IMR-90 (cell line): ENCODE data around the gene MVP. TPM values are rescaled to one million over a fixed set of nuclear protein-coding genes. Genes with fewer than 3 reads are reported as not detected.

Experiments
- ATAC-seq: fragments of 200-7000 bp; cut with Tn5 transposase; 2 replicates; pipeline ENCODE4 v1.9.1; 2020; ENCODE audit warnings: low read depth, mild to moderate bottlenecking, moderate library complexity
- BruUV-seq: library from RNA; stranded (reverse); fragments of 400-500 nt; replicated peaks from 2 replicates; lab custom pipeline; 2021; lab: Mats Ljungman, UMichigan
- CTCF ChIA-PET: fragments of 300-600 bp; formaldehyde crosslinking; extraction: SDS; loops from one replicate; lab custom pipeline; 2021; ENCODE audit warnings: antibody characterized with exemption; lab: Yijun Ruan, JAX
- POLR2A ChIA-PET: fragments of 300-600 bp; sonication (Branson Sonifier 250); formaldehyde crosslinking; loops from one replicate; lab custom pipeline; 2022; ENCODE audit warnings: antibody characterized with exemption; ENCODE audit not compliant: unreplicated experiment; lab: Charles Lee
- DNase-seq: peaks from one replicate; pipeline ENCODE4 v3.0.0; 2013
- H2AFZ ChIP-seq: replicated peaks from 2 replicates; pipeline ENCODE3; 2013; ENCODE audit warnings: low read length, mild to moderate bottlenecking; ENCODE audit not compliant: poor library complexity
- H2AK5ac ChIP-seq: 2 replicates; pipeline ENCODE4 v1.6.1; 2013; ENCODE audit warnings: low read depth, low read length, inconsistent platforms
- H2AK9ac ChIP-seq: replicated peaks from 2 replicates; pipeline ENCODE3; 2013; ENCODE audit warnings: mild to moderate bottlenecking, low read depth, low read length, moderate library complexity; ENCODE audit not compliant: poor library complexity
- H2BK120ac ChIP-seq: 2 replicates; pipeline ENCODE4 v1.6.1; 2013; ENCODE audit warnings: low read depth, low read length, inconsistent platforms
- H2BK15ac ChIP-seq: 3 replicates; pipeline ENCODE4 v1.6.1; 2013; ENCODE audit warnings: low read depth, low read length, inconsistent platforms
- H2BK20ac ChIP-seq: 2 replicates; pipeline ENCODE4 v1.6.1; 2013; ENCODE audit warnings: low read depth, mild to moderate bottlenecking, inconsistent platforms, low read length, moderate library complexity
- H2BK5ac ChIP-seq: 2 replicates; pipeline ENCODE4 v1.6.1; 2013; ENCODE audit warnings: mild to moderate bottlenecking, low read depth, low read length, inconsistent platforms; ENCODE audit not compliant: poor library complexity, severe bottlenecking
- H3K14ac ChIP-seq: replicated peaks from 2 replicates; pipeline ENCODE4 v1.6.1; 2013; ENCODE audit warnings: low read depth, low read length, inconsistent platforms
- H3K18ac ChIP-seq: 2 replicates; pipeline ENCODE4 v1.6.1; 2013; ENCODE audit warnings: low read depth, low read length, control low read depth
- H3K23ac ChIP-seq: 2 replicates; pipeline ENCODE4 v1.6.1; 2013; ENCODE audit warnings: low read depth, low read length, inconsistent platforms
- H3K27ac ChIP-seq: 2 replicates; pipeline ENCODE4 v1.5.1; 2013; ENCODE audit warnings: mild to moderate bottlenecking, control low read depth, low read length; ENCODE audit not compliant: insufficient read depth
- H3K27me3 ChIP-seq: 2 replicates; pipeline ENCODE4 v1.6.1; 2013; ENCODE audit warnings: low read length; ENCODE audit not compliant: control insufficient read depth, insufficient read depth
- H3K36me3 ChIP-seq: 2 replicates; pipeline ENCODE4 v1.6.1; 2013; ENCODE audit warnings: low read length, mixed read lengths; ENCODE audit not compliant: control insufficient read depth, insufficient read depth
- H3K4ac ChIP-seq: 2 replicates; pipeline ENCODE4 v1.6.1; 2013; ENCODE audit warnings: low read depth, low read length, inconsistent platforms
- H3K4me1 ChIP-seq: 2 replicates; pipeline ENCODE4 v1.6.1; 2013; ENCODE audit warnings: low read length, mixed read lengths; ENCODE audit not compliant: control insufficient read depth, insufficient read depth
- H3K4me2 ChIP-seq: 2 replicates; pipeline ENCODE4 v1.6.1; 2013; ENCODE audit warnings: low read depth, mild to moderate bottlenecking, control low read depth, low read length, moderate library complexity
- H3K4me3 ChIP-seq: 2 replicates; pipeline ENCODE4 v1.5.1; 2013; ENCODE audit warnings: low read depth, mild to moderate bottlenecking, control low read depth, low read length, moderate library complexity; ENCODE audit not compliant: insufficient read depth
- H3K56ac ChIP-seq: 2 replicates; pipeline ENCODE4 v1.6.1; 2013; ENCODE audit warnings: low read length, inconsistent platforms; ENCODE audit not compliant: insufficient read depth; ENCODE audit errors: extremely low read depth
- H3K79me1 ChIP-seq, 2 experiments: 2 replicates each; pipeline ENCODE4 v1.6.1; 2013; ENCODE audit warnings: low read length in 2 of 2, inconsistent platforms in 1 of 2, low read depth in 1 of 2
- H3K9ac ChIP-seq: 2 replicates; pipeline ENCODE4 v1.6.1; 2013; ENCODE audit warnings: low read depth, low read length, control low read depth
- H3K9me1 ChIP-seq: 2 replicates; pipeline ENCODE4 v1.6.1; 2013; ENCODE audit warnings: low read length, inconsistent platforms; ENCODE audit not compliant: insufficient read depth
- H3K9me3 ChIP-seq: 2 replicates; pipeline ENCODE4 v1.6.1; 2013; ENCODE audit warnings: low read length; ENCODE audit not compliant: control insufficient read depth, insufficient read depth
- H4K20me1 ChIP-seq: 2 replicates; pipeline ENCODE4 v1.6.1; 2013; ENCODE audit warnings: low read length, inconsistent platforms; ENCODE audit not compliant: insufficient read depth
- H4K5ac ChIP-seq: 2 replicates; pipeline ENCODE4 v1.6.1; 2013; ENCODE audit warnings: mild to moderate bottlenecking, low read depth, low read length, control low read depth
- H4K8ac ChIP-seq, 2 experiments: 2 replicates each; pipeline ENCODE4 v1.6.1; 2013; ENCODE audit warnings: low read depth in 2 of 2, low read length in 2 of 2, control low read depth in 1 of 2, inconsistent platforms in 1 of 2
- H4K91ac ChIP-seq: 2 replicates; pipeline ENCODE4 v1.6.1; 2013; ENCODE audit warnings: low read depth, low read length, inconsistent platforms; ENCODE audit not compliant: insufficient read depth
- BHLHE40 ChIP-seq: fragments of 150-350 bp; IDR thresholded peaks from 2 replicates; pipeline ENCODE4 v1.6.1; 2016; ENCODE audit warnings: mild to moderate bottlenecking, low read depth, low read length
- CEBPB ChIP-seq: IDR thresholded peaks from 2 replicates; pipeline ENCODE4 v1.6.1; 2012; ENCODE audit warnings: low read depth, low read length, improper control_type of control experiment
- CHD1 ChIP-seq: IDR thresholded peaks from 2 replicates; pipeline ENCODE4 v1.6.1; 2012; ENCODE audit warnings: low read depth, low read length, improper control_type of control experiment
- ELK1 ChIP-seq: fragments of 150-350 bp; IDR thresholded peaks from 2 replicates; pipeline ENCODE4 v1.6.1; 2016; ENCODE audit warnings: low read depth, mild to moderate bottlenecking, low read length, moderate library complexity, borderline replicate concordance
- FOS ChIP-seq: fragments of 150-350 bp; IDR thresholded peaks from 2 replicates; pipeline ENCODE4 v1.6.1; 2016; ENCODE audit warnings: low read depth, low read length
- MAFK ChIP-seq: IDR thresholded peaks from 2 replicates; pipeline ENCODE4 v1.6.1; 2012; ENCODE audit warnings: low read depth, low read length, improper control_type of control experiment
- MAZ ChIP-seq: IDR thresholded peaks from 2 replicates; pipeline ENCODE4 v1.6.1; 2012; ENCODE audit warnings: low read depth, mild to moderate bottlenecking, low read length, improper control_type of control experiment, moderate library complexity, borderline replicate concordance
- MXI1 ChIP-seq: IDR thresholded peaks from 2 replicates; pipeline ENCODE4 v1.6.1; 2012; ENCODE audit warnings: low read depth, mild to moderate bottlenecking, low read length, moderate library complexity, borderline replicate concordance
- NFE2L2 ChIP-seq: fragments of 150-350 bp; IDR thresholded peaks from 2 replicates; pipeline ENCODE4 v1.6.1; 2016; ENCODE audit warnings: low read depth, mild to moderate bottlenecking, low read length
- POLR2A ChIP-seq: IDR thresholded peaks from 2 replicates; pipeline ENCODE4 v1.6.1; 2012; ENCODE audit warnings: mild to moderate bottlenecking, low read depth, low read length
- RAD21 ChIP-seq: IDR thresholded peaks from 2 replicates; pipeline ENCODE4 v1.6.1; 2012; ENCODE audit warnings: low read length, improper control_type of control experiment
- RCOR1 ChIP-seq: IDR thresholded peaks from 2 replicates; pipeline ENCODE4 v1.6.1; 2012; ENCODE audit warnings: mild to moderate bottlenecking, low read length, improper control_type of control experiment; ENCODE audit not compliant: insufficient replicate concordance
- RFX5 ChIP-seq: IDR thresholded peaks from 2 replicates; pipeline ENCODE4 v1.8.0; 2012; ENCODE audit warnings: low read depth, mild to moderate bottlenecking, low read length, moderate library complexity
- SMC3 ChIP-seq: fragments of 150-350 bp; IDR thresholded peaks from 2 replicates; pipeline ENCODE4 v1.6.1; 2016; ENCODE audit warnings: low read depth, mild to moderate bottlenecking, antibody characterized with exemption, low read length, moderate library complexity
- USF2 ChIP-seq: fragments of 150-350 bp; IDR thresholded peaks from 2 replicates; pipeline ENCODE4 v1.6.1; 2017; ENCODE audit warnings: mild to moderate bottlenecking, antibody characterized with exemption, low read length, low read depth
- WGBS, 2 experiments: methylation state at CpG; one replicate each; pipeline versions ENCODE4 v1.1.5 to v1.1.7; 2013; ENCODE audit warnings: missing lambda C conversion rate in 2 of 2; ENCODE audit not compliant: insufficient read length in 1 of 2; ENCODE audit errors: extremely low coverage in 2 of 2; 5-methylcytosine and 5-hydroxymethylcytosine counted together
- dilution Hi-C: fragments of 300-500 bp; cut with HindIII; formaldehyde crosslinking; loops from one replicate; pipeline ENCODE4 v1.14.3; 2018; ENCODE audit warnings: low sequenced_read_pairs; ENCODE audit not compliant: unreplicated experiment
- in situ Hi-C: fragments of 300-500 bp; cut with MboI; formaldehyde crosslinking; loops from 3 replicates; pipeline ENCODE4 v1.14.3; 2019; ENCODE audit warnings: low sequenced_read_pairs, inconsistent platforms, mixed read lengths
- intact Hi-C: fragments of 100-400 bp; cut with micrococcal nuclease; formaldehyde crosslinking; loops from 2 replicates; pipeline ENCODE4 v1.10.0; 2022
- polyA plus RNA-seq, 3 experiments: library from polyadenylated mRNA; depleted of rRNA; stranded (reverse); fragments of >200 nt; gene quantifications; 2 replicates each; pipeline ENCODE4 v1.2.3, GENCODE V29; 2012; ENCODE audit warnings: low replicate concordance in 1 of 3
- total RNA-seq: library from RNA; depleted of rRNA; stranded (reverse); fragments of >200 nt; gene quantifications from 2 replicates; pipeline ENCODE4 v1.2.3, GENCODE V29; 2012
- TF ChIP-seq, protein P1 (sequence below): conservative IDR thresholded peaks from 2 replicates; pipeline ENCODE4 v1.5.1; 2012; ENCODE audit warnings: mild to moderate bottlenecking, low read depth, low read length, improper control_type of control experiment

The MVP gene
- total and polyA plus RNA-seq, 2 of the 4 experiments (the other 2 are of a cell fraction), result 204 to 319 TPM

DNA sequence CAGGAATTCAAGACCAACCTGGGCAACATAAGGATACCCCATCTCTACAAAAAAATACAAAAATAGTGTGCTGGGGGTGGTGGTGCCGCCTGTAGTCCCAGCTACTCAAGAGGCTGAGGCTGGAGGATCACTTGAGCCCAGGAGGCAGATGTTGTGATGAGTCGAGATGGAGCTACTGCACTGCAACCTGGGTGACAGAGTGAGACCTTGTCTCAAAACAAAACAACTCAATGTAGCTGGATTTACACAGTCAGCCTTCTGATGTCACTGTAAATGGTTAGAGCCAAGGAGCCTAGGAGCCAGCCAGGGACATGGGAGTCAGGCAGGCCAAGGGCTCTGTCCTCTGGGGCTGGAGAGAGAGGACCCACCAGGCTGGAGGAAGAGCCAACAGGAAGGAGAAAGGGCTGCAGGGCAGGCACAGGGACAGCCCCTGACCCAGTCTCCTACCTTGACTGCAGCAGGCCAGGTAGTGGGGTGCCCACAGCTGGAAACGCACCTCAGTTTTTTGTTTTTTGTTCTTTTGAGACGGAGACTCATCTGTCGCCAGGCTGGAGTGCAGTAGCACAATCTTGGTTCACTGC is 34.3 kb downstream of the MVP start:
- CTCF ChIA-PET, result no interaction called here
- 80% methylated on average over 1 of the region's 5 CpGs; no CpG with 5 or more reads in 1 of the 2 experiments for WGBS, 2 experiments

More for the DNA sequence above, 34.3 kb downstream of the MVP start:
- intact Hi-C loops, result no loop called here
- peak overlapping the region; percentile 4; the same call in 1 of the 2 replicates for H3K23ac ChIP-seq
- no peak overlapping the region for H3K4me3 ChIP-seq
- no peak overlapping the region for H3K56ac ChIP-seq
- H4K20me1 ChIP-seq, result no peaks in the 10 kb centered on the region
- no peak overlapping the region for H4K91ac ChIP-seq
- no peak overlapping the region for H2AK5ac ChIP-seq
- no TSS peak for BruUV-seq
- no peak overlapping the region for H3K14ac ChIP-seq
- H3K9me1 ChIP-seq, result peaks cover 3% of the 10 kb centered on the region; the same call in 1 of the 2 replicates
- no peak overlapping the region for H2AK9ac ChIP-seq
- H3K4ac ChIP-seq, result no peak overlapping the region
- no peak for DNase-seq
- H3K36me3 ChIP-seq, result peaks cover 17% of the 10 kb centered on the region
- ATAC-seq, result no peak
- POLR2A ChIA-PET, result no interaction called here
- no peaks in the 10 kb centered on the region for H3K27me3 ChIP-seq
- no peak overlapping the region for H2BK5ac ChIP-seq
- H3K9ac ChIP-seq, result no peak overlapping the region
- H2AFZ ChIP-seq, result no peak overlapping the region
- peaks cover 0 to 4% of the 10 kb centered on the region in 2 experiments; a peak in 1 of 4 replicates for H3K79me1 ChIP-seq
- no peak overlapping the region for H3K4me2 ChIP-seq
- H3K27ac ChIP-seq, result no peak overlapping the region
- H2BK120ac ChIP-seq, result no peak overlapping the region
- dilution Hi-C loops, result no loop called here
- H4K8ac ChIP-seq, result no peak overlapping the region
- in situ Hi-C loops, result no loop called here
- no peak overlapping the region for H4K5ac ChIP-seq
- no peak overlapping the region for H3K18ac ChIP-seq
- no peak overlapping the region for H2BK15ac ChIP-seq
- TF ChIP-seq MAFK (no peak), MAZ (no peak), MXI1 (no peak), ELK1 (no peak), USF2 (no peak), FOS (no peak), POLR2A (no peak), NFE2L2 (no peak), CEBPB (no peak), BHLHE40 (no peak), RAD21 (no peak), RCOR1 (no peak), CHD1 (no peak), RFX5 (no peak), SMC3 (no peak)
- TF ChIP-seq, protein P1, sequence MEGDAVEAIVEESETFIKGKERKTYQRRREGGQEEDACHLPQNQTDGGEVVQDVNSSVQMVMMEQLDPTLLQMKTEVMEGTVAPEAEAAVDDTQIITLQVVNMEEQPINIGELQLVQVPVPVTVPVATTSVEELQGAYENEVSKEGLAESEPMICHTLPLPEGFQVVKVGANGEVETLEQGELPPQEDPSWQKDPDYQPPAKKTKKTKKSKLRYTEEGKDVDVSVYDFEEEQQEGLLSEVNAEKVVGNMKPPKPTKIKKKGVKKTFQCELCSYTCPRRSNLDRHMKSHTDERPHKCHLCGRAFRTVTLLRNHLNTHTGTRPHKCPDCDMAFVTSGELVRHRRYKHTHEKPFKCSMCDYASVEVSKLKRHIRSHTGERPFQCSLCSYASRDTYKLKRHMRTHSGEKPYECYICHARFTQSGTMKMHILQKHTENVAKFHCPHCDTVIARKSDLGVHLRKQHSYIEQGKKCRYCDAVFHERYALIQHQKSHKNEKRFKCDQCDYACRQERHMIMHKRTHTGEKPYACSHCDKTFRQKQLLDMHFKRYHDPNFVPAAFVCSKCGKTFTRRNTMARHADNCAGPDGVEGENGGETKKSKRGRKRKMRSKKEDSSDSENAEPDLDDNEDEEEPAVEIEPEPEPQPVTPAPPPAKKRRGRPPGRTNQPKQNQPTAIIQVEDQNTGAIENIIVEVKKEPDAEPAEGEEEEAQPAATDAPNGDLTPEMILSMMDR, result no peak
- peaks cover 2% of the 10 kb centered on the region; the same call in 1 of the 2 replicates for H3K4me1 ChIP-seq
- no peak overlapping the region for H2BK20ac ChIP-seq
- H3K9me3 ChIP-seq, result no peaks in the 10 kb centered on the region
